HTR-8/SVneo (cell line): ENCODE results near the gene RBP4.

Experiments
- DNase-seq: peaks from one replicate; pipeline ENCODE4 v3.0.0; 2011; ENCODE audit warnings: low spot score, mixed read lengths; ENCODE audit not compliant: insufficient read length
- FAIRE-seq: peaks from 2 replicates; lab custom pipeline; 2011; peaks lifted over from hg19 to GRCh38; lab: Jason Lieb, UNC

The RBP4 gene

GRCh38 chr10:93597075-93597599 is 3.9 kb downstream of the RBP4 start:
- FAIRE-seq (no peak), DNase-seq (no peak)

- FAIRE-seq, result no peak
- DNase-seq, result no peak
Observed at GRCh38 chr10:93596539-93596938, 4.5 kb downstream of the RBP4 start.

GRCh38 chr10:93595378-93596161 is 5.5 kb downstream of the RBP4 start:
- no peak for DNase-seq
- no peak for FAIRE-seq

- no peak for FAIRE-seq
- no peak for DNase-seq
Observed at GRCh38 chr10:93594518-93594917, 6.5 kb downstream of the RBP4 start.

GRCh38 chr10:93593749-93594148 is 7.3 kb downstream of the RBP4 start:
- no peak for FAIRE-seq
- no peak for DNase-seq

- DNase-seq (no peak), FAIRE-seq (no peak)
Observed at GRCh38 chr10:93593254-93593653, 7.8 kb downstream of the RBP4 start.

DNA sequence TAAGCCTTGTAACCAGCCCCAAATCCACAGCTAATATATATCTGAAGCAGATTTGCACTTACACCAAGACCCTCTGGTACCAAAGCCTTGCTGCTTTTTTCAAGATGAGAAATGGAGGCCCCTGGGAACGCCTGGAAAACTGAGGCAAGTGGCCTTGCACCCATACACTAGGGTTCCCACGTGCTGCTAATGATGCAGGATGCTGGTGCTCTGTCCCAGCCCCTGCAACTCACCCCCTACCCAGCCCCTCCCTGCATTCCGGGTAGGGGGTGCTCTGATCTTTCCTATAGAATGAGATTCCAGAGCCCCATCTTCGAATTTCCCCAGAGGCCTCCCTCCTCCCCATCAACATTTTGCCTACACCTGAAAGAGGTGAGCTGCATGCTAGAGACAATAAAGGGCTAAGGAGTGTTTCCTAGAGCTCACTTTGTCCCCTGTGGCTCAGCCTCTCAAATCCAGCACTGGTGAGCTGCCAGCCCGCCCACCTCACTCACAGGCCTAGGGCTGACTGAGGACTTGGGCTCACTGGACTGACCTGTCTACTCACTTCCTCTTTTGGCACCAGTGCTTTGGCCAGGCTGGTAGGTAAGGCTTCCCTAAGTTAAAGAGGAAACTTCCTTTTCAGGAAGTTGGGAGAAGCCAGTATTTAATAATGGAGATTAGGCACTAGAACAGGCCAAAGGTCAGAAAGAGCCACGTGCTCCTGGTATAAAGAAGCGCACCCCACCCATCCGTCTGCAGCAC is 9.8 kb downstream of the RBP4 start:
- DNase-seq, result no peak
- no peak for FAIRE-seq

DNA sequence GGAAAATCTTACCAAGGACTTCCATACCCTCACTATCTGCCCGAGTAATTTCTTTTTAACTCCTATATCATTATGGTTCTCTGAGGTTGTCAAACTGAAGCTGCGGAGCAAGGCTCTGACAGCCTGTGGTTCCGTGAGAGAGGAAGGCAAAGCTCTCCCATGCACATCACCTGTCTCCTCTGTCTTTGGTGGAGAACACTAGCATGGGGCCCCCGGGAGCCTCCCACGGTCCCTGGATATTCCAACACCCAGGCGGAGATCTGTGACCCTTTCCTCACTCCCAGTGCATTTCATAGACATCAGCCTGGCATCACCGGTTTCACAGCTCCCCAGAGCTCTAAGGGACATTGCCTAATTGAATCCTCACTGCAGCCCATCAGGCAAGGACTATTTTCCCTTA is 10.4 kb downstream of the RBP4 start:
- FAIRE-seq, result no peak

GRCh38 chr10:93589648-93590562 is 11.1 kb downstream of the RBP4 start:
- DNase-seq (no peak), FAIRE-seq (no peak)

More for the DNA sequence above, 10.4 kb downstream of the RBP4 start:
- no peak for DNase-seq

DNA sequence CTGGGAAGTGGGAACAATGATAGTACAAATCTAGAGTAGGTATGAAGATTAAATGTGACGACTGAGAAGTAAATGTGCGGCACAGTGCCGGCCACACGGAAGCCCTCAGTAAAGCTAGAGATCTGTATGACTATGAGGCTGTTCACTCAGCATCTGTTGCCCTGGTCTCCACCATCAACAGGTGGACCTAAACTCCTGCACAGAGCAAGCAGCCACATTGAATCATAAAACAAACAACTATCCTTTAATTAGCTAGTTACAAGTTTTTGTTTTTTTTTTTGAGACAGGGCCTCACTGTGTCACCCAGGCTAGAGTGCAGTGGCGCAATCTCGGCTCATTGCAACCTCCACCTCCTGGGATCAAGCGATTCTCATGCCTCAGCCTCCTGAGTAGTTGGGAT is 16.6 kb downstream of the RBP4 start:
- DNase-seq (no peak), FAIRE-seq (no peak)

DNA sequence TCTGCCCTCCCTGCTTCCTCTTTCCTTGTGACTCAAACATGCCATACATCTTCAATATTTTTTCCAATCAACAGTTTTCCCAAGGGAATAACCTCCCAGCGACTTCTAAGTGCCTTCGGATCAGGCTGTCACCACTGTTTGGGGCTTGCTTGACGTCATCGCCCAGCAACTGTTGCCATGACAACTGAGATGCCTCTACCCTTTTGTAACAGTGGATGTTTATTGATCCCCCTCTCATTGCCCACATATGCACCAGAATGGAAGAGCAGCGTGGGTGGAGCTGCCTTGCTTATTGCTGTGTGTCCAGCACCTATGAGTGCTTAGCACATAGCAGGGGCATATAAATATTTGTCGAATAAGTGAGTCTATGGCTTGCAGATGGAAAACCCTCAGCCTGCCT is 20.2 kb downstream of the RBP4 start:
- FAIRE-seq, result no peak
- DNase-seq, result no peak

DNA sequence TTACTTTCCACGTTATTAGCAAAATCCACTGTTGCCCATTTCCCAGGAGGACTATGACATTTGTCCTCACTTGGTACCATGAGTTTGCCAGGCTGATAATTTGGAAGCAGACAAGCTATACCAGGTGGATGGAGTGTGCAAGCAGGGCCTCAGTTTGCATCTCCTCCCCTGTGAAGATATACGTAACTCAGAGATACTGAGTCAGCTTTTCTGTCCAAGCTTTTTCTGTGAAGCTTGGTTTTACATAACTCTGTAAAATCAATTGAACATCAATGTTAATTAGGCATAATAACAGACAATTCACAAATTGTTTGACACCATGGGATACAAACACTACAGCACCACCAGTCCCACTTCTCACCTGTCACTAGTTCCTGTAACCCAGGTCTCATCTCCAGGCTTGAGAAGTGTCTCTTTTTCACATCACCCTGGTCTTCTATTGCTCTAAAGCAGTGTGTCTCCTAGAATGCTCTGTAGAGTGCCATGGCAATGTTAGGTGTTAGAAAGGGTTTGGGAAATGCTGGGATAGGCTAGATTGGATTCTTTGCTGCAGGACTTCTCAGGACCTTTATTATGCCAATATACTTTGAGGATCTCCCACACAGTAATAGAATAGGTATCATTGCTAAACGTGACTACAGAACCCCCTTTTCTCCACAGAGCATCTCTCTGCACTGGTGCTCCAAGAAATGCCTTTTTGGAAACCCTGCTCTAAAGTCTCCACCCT is 20.9 kb downstream of the RBP4 start:
- no peak for DNase-seq
- no peak for FAIRE-seq

- no peak for DNase-seq
- FAIRE-seq, result peak; percentile 36
Observed at GRCh38 chr10:93579089-93579488, 21.9 kb downstream of the RBP4 start.

GRCh38 chr10:93577565-93577964 is 23.5 kb downstream of the RBP4 start:
- FAIRE-seq, result no peak
- no peak for DNase-seq

GRCh38 chr10:93576888-93577287 is 24.1 kb downstream of the RBP4 start:
- FAIRE-seq (no peak), DNase-seq (no peak)

- FAIRE-seq, result no peak
Observed at GRCh38 chr10:93573924-93574323, 27.1 kb downstream of the RBP4 start.

GRCh38 chr10:93573051-93573909 is 27.8 kb downstream of the RBP4 start:
- no peak for FAIRE-seq
- no peak for DNase-seq

More at GRCh38 chr10:93573924-93574323, 27.1 kb downstream of the RBP4 start:
- DNase-seq, result no peak

DNA sequence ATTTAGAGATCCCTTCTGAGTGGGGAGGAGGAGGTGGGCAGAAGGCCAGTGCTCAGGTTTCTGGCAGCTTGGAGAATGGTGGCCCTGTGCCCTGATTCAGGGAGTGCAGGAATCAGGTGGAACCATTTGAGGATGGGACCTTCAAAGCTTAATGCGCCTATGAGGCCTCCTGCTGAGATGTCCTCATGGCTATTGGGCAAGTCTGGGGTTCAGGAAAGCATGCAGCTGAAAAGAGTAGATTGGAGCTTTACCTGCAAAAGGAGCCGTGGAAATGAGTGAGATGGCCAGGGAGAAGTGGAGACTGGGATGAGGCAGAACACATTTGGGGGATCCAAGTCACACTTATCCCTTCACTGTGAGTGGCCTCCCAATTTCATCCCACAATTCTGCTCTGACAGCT is 28.4 kb downstream of the RBP4 start:
- DNase-seq, result no peak

GRCh38 chr10:93570383-93570782 is 30.7 kb downstream of the RBP4 start:
- FAIRE-seq, result no peak
- no peak for DNase-seq

More for the DNA sequence above, 28.4 kb downstream of the RBP4 start:
- no peak for FAIRE-seq
